ENCODE results near the gene MFSD1.

Gene MFSD1

GRCh38 chr3:158782283-158782989, 19.4 kb upstream of the MFSD1 start:
- TF ChIP-seq OSR1 (CRISPR knock-in tag; IDR thresholded peaks at IDR 0.05) (no peak), TOX (CRISPR knock-in tag; IDR thresholded peaks at IDR 0.05; ENCODE audit: borderline replicate concordance) (no peak), ISL1 (CRISPR knock-in tag; IDR thresholded peaks at IDR 0.05) (peak; percentile 75), CSDC2 (CRISPR knock-in tag; IDR thresholded peaks at IDR 0.05) (no peak), ZNF8 (CRISPR knock-in tag; IDR thresholded peaks at IDR 0.05) (no peak), ZFP30 (CRISPR knock-in tag; IDR thresholded peaks at IDR 0.05) (no peak)
- TF ChIP-seq, protein P1, sequence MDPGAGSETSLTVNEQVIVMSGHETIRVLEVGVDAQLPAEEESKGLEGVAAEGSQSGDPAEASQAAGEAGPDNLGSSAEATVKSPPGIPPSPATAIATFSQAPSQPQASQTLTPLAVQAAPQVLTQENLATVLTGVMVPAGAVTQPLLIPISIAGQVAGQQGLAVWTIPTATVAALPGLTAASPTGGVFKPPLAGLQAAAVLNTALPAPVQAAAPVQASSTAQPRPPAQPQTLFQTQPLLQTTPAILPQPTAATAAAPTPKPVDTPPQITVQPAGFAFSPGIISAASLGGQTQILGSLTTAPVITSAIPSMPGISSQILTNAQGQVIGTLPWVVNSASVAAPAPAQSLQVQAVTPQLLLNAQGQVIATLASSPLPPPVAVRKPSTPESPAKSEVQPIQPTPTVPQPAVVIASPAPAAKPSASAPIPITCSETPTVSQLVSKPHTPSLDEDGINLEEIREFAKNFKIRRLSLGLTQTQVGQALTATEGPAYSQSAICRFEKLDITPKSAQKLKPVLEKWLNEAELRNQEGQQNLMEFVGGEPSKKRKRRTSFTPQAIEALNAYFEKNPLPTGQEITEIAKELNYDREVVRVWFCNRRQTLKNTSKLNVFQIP (CRISPR knock-in tag; IDR thresholded peaks at IDR 0.05; ENCODE audit: borderline replicate concordance, low read depth) = no peak
- TF ChIP-seq, protein P2, sequence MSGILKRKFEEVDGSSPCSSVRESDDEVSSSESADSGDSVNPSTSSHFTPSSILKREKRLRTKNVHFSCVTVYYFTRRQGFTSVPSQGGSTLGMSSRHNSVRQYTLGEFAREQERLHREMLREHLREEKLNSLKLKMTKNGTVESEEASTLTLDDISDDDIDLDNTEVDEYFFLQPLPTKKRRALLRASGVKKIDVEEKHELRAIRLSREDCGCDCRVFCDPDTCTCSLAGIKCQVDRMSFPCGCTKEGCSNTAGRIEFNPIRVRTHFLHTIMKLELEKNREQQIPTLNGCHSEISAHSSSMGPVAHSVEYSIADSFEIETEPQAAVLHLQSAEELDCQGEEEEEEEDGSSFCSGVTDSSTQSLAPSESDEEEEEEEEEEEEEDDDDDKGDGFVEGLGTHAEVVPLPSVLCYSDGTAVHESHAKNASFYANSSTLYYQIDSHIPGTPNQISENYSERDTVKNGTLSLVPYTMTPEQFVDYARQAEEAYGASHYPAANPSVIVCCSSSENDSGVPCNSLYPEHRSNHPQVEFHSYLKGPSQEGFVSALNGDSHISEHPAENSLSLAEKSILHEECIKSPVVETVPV (CRISPR knock-in tag; IDR thresholded peaks at IDR 0.05) = no peak
- ATAC-seq = no peak

- no peak for ATAC-seq
Measured at GRCh38 chr3:158783051-158783450, 18.8 kb upstream of the MFSD1 start.

DNA sequence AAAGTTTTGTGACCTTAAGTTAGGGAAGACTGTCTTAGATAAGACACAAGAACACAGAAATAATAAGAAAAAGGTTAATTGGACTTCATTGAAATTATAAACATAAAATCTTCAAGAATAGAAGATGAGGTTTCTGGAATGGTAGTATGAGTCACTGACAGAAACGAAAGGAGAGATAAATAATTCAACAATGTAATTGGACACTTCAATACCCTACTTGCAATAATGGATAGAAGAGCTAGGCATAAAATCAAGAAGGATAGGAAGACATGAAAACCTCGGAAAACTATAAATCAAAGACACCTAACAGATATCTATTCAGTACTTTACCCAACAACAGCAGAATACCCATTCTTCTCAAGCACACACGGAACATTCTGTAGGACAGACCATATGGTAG, 15.9 kb upstream of the MFSD1 start:
- no peak for TF ChIP-seq ZC3H10 (CRISPR knock-in tag; IDR thresholded peaks at IDR 0.05)
- TF ChIP-seq OSR1 (CRISPR knock-in tag; IDR thresholded peaks at IDR 0.05) = no peak
- no peak for TF ChIP-seq SNAI2 (CRISPR knock-in tag; IDR thresholded peaks at IDR 0.05)
- TF ChIP-seq, protein P1 (CRISPR knock-in tag; IDR thresholded peaks at IDR 0.05; ENCODE audit: borderline replicate concordance, low read depth) = no peak
- TF ChIP-seq BACH2 (CRISPR knock-in tag; IDR thresholded peaks at IDR 0.05; ENCODE audit: borderline replicate concordance) = no peak
- no peak for TF ChIP-seq TOX (CRISPR knock-in tag; IDR thresholded peaks at IDR 0.05; ENCODE audit: borderline replicate concordance)
- TF ChIP-seq CSDC2 (CRISPR knock-in tag; IDR thresholded peaks at IDR 0.05) = no peak
- TF ChIP-seq GLIS3 (CRISPR knock-in tag; IDR thresholded peaks at IDR 0.05) = no peak
- no peak for ATAC-seq

More at GRCh38 chr3:158783051-158783450, 18.8 kb upstream of the MFSD1 start:
- TF ChIP-seq PPARA (CRISPR knock-in tag; IDR thresholded peaks at IDR 0.05; ENCODE audit: borderline replicate concordance) (no peak), RARB (CRISPR knock-in tag; IDR thresholded peaks at IDR 0.05) (no peak), OSR1 (CRISPR knock-in tag; IDR thresholded peaks at IDR 0.05) (no peak), CSDC2 (CRISPR knock-in tag; IDR thresholded peaks at IDR 0.05) (no peak), TSHZ2 (CRISPR knock-in tag; IDR thresholded peaks at IDR 0.05) (no peak), ARNTL (CRISPR knock-in tag; IDR thresholded peaks at IDR 0.05; ENCODE audit: borderline replicate concordance, low read depth) (no peak), TOX (CRISPR knock-in tag; IDR thresholded peaks at IDR 0.05; ENCODE audit: borderline replicate concordance) (no peak), ZNF8 (CRISPR knock-in tag; IDR thresholded peaks at IDR 0.05) (no peak), ZC3H10 (CRISPR knock-in tag; IDR thresholded peaks at IDR 0.05) (no peak), TCF4 (CRISPR knock-in tag; IDR thresholded peaks at IDR 0.05; ENCODE audit: borderline replicate concordance) (no peak), ISL1 (CRISPR knock-in tag; IDR thresholded peaks at IDR 0.05) (no peak), ESRRG (CRISPR knock-in tag; IDR thresholded peaks at IDR 0.05) (no peak), SNAI2 (CRISPR knock-in tag; IDR thresholded peaks at IDR 0.05) (no peak), GLIS3 (CRISPR knock-in tag; IDR thresholded peaks at IDR 0.05) (no peak), BACH2 (CRISPR knock-in tag; IDR thresholded peaks at IDR 0.05; ENCODE audit: borderline replicate concordance) (no peak)
- TF ChIP-seq, protein P2 (CRISPR knock-in tag; IDR thresholded peaks at IDR 0.05) = no peak
